HEK293 (cell line): ENCODE results near the gene EIF5A.

Source experiments
- CTCF ChIA-PET: fragments of 350-600 bp; formaldehyde crosslinking; extraction: SDS; loops from one replicate; lab custom pipeline; 2021; ENCODE audit warnings: antibody characterized with exemption; lab: Yijun Ruan, JAX
- POLR2A ChIA-PET: fragments of 300-600 bp; formaldehyde crosslinking; extraction: SDS; loops from one replicate; lab custom pipeline; 2020; ENCODE audit warnings: antibody characterized with exemption, inconsistent platforms; lab: Yijun Ruan, JAX
- H3K27ac ChIP-seq: fragments of 200-500 bp; sonication (Bioruptor generic); 2 replicates; pipeline ENCODE4 v1.5.1; 2014; ENCODE audit warnings: low read depth, low read length, control low read depth, inconsistent platforms; ENCODE audit errors: extremely low read depth
- H3K36me3 ChIP-seq, 2 experiments: fragments of 200-500 bp in 1 of 2; sonication (Bioruptor generic) in 1 of 2; 1 replicate in 1 of 2; 2 replicates in 1 of 2; pipeline ENCODE4 v1.5.1; 2014 to 2017; ENCODE audit warnings: inconsistent platforms in 2 of 2, low read length in 2 of 2; ENCODE audit not compliant: control insufficient read depth in 2 of 2, insufficient read depth in 1 of 2
- H3K4me1 ChIP-seq: fragments of 200-500 bp; sonication (Bioruptor generic); 2 replicates; pipeline ENCODE4 v1.5.1; 2014; ENCODE audit warnings: mild to moderate bottlenecking, low read length, inconsistent platforms; ENCODE audit not compliant: control insufficient read depth, insufficient read depth
- H3K4me3 ChIP-seq: 2 replicates; pipeline ENCODE4 v1.5.1; 2011; ENCODE audit warnings: low read depth, mild to moderate bottlenecking, control low read depth, low read length, moderate library complexity
- H3K9me3 ChIP-seq: fragments of 200-500 bp; sonication (Bioruptor generic); 2 replicates; pipeline ENCODE4 v1.5.1; 2014; ENCODE audit warnings: low read depth, low read length, inconsistent platforms; ENCODE audit not compliant: control insufficient read depth, insufficient read depth
- FEZF1 ChIP-seq: fragments of 450-650 bp; formaldehyde crosslinking; IDR thresholded peaks from 2 replicates; pipeline ENCODE4 v1.5.1; 2016; ENCODE audit warnings: missing biosample characterization, missing genetic modification characterization
- IKZF3 ChIP-seq: fragments of 450-650 bp; IDR thresholded peaks from 2 replicates; pipeline ENCODE4 v1.5.0; 2018; ENCODE audit warnings: missing biosample characterization, mild to moderate bottlenecking, missing genetic modification characterization, moderate library complexity
- MEIS1 ChIP-seq: sonication (generic); formaldehyde crosslinking; IDR thresholded peaks from 2 replicates; pipeline ENCODE4 v1.8.1; 2022; ENCODE audit warnings: missing genetic modification reagents, mild to moderate bottlenecking, borderline replicate concordance
- PATZ1 ChIP-seq: fragments of 450-650 bp; formaldehyde crosslinking; IDR thresholded peaks from 2 replicates; pipeline ENCODE4 v1.5.1; 2016; ENCODE audit warnings: missing biosample characterization, missing genetic modification characterization
- PRDM1 ChIP-seq: fragments of 450-650 bp; formaldehyde crosslinking; IDR thresholded peaks from 2 replicates; pipeline ENCODE4; 2016; ENCODE audit warnings: missing biosample characterization, missing genetic modification characterization
- PRDM10 ChIP-seq: fragments of 450-650 bp; formaldehyde crosslinking; IDR thresholded peaks from 2 replicates; pipeline ENCODE4 v1.5.1; 2016; ENCODE audit warnings: missing biosample characterization, missing genetic modification characterization
- SCRT2 ChIP-seq: fragments of 450-650 bp; formaldehyde crosslinking; IDR thresholded peaks from 2 replicates; pipeline ENCODE4 v1.5.1; 2016; ENCODE audit warnings: missing biosample characterization, missing genetic modification characterization
- SP2 ChIP-seq: fragments of 450-650 bp; formaldehyde crosslinking; IDR thresholded peaks from 2 replicates; pipeline ENCODE4 v1.5.1; 2016; ENCODE audit warnings: missing biosample characterization, missing genetic modification characterization
- SP3 ChIP-seq: fragments of 450-650 bp; formaldehyde crosslinking; IDR thresholded peaks from 2 replicates; pipeline ENCODE4 v1.5.1; 2016; ENCODE audit warnings: missing biosample characterization, missing genetic modification characterization
- SP7 ChIP-seq: fragments of 450-650 bp; formaldehyde crosslinking; IDR thresholded peaks from 2 replicates; pipeline ENCODE4 v1.5.1; 2016; ENCODE audit warnings: missing biosample characterization, missing genetic modification characterization
- ZFP41 ChIP-seq: fragments of 450-650 bp; formaldehyde crosslinking; IDR thresholded peaks from 2 replicates; pipeline ENCODE4 v1.5.1; 2016; ENCODE audit warnings: missing biosample characterization, missing genetic modification characterization, borderline replicate concordance
- ZNF138 ChIP-seq: fragments of 450-650 bp; formaldehyde crosslinking; IDR thresholded peaks from 2 replicates; pipeline ENCODE4 v1.5.1; 2016; ENCODE audit warnings: missing biosample characterization, missing genetic modification characterization, borderline replicate concordance
- ZNF274 ChIP-seq, 2 experiments: fragments of 200-500 bp in 1 of 2; fragments of 450-650 bp in 1 of 2; sonication (Bioruptor generic) in 1 of 2; formaldehyde crosslinking in 1 of 2; IDR thresholded peaks; 2 replicates each; pipeline versions ENCODE4 v1.5.1 to v1.6.1; 2014 to 2016; ENCODE audit warnings: borderline replicate concordance in 1 of 2, inconsistent platforms in 1 of 2, low read length in 1 of 2, missing biosample characterization in 1 of 2, missing genetic modification characterization in 1 of 2
- ZNF324 ChIP-seq: fragments of 450-650 bp; formaldehyde crosslinking; IDR thresholded peaks from 2 replicates; pipeline ENCODE4 v1.5.1; 2016; ENCODE audit warnings: missing biosample characterization, missing genetic modification characterization
- ZNF335 ChIP-seq: fragments of 450-650 bp; formaldehyde crosslinking; conservative IDR thresholded peaks from 2 replicates; pipeline ENCODE4 v1.5.1; 2016; ENCODE audit warnings: missing biosample characterization, missing genetic modification characterization
- ZNF354C ChIP-seq: fragments of 450-650 bp; formaldehyde crosslinking; IDR thresholded peaks from 2 replicates; pipeline ENCODE4 v1.5.1; 2016; ENCODE audit warnings: missing biosample characterization, missing genetic modification characterization, low read depth, borderline replicate concordance
- ZNF366 ChIP-seq: fragments of 450-650 bp; formaldehyde crosslinking; conservative IDR thresholded peaks from 2 replicates; pipeline ENCODE4 v1.5.1; 2016; ENCODE audit warnings: missing biosample characterization, missing genetic modification characterization
- ZNF394 ChIP-seq: fragments of 450-650 bp; formaldehyde crosslinking; IDR thresholded peaks from 2 replicates; pipeline ENCODE4 v1.5.1; 2016; ENCODE audit warnings: missing biosample characterization, missing genetic modification characterization, mild to moderate bottlenecking, moderate library complexity, borderline replicate concordance
- ZNF416 ChIP-seq: fragments of 450-650 bp; formaldehyde crosslinking; IDR thresholded peaks from 2 replicates; pipeline ENCODE4 v1.5.1; 2016; ENCODE audit warnings: missing biosample characterization, missing genetic modification characterization
- ZNF692 ChIP-seq: fragments of 450-650 bp; formaldehyde crosslinking; IDR thresholded peaks from 2 replicates; pipeline ENCODE4 v1.5.1; 2016; ENCODE audit warnings: missing biosample characterization, missing genetic modification characterization
- ZNF76 ChIP-seq: fragments of 450-650 bp; formaldehyde crosslinking; IDR thresholded peaks from 2 replicates; pipeline ENCODE4; 2016; ENCODE audit warnings: low read depth, missing biosample characterization, missing genetic modification characterization, borderline replicate concordance
- ZNF785 ChIP-seq: fragments of 450-650 bp; formaldehyde crosslinking; IDR thresholded peaks from 2 replicates; pipeline ENCODE4 v1.5.1; 2016; ENCODE audit warnings: missing biosample characterization, missing genetic modification characterization
- ZNF843 ChIP-seq: fragments of 450-650 bp; formaldehyde crosslinking; IDR thresholded peaks from 2 replicates; pipeline ENCODE4 v1.5.1; 2016; ENCODE audit warnings: missing biosample characterization, missing genetic modification characterization
- TF ChIP-seq, protein P1 (sequence below): sonication (generic); formaldehyde crosslinking; IDR thresholded peaks from 2 replicates; pipeline ENCODE4 v1.8.1; 2022; ENCODE audit warnings: mild to moderate bottlenecking, moderate library complexity, missing genetic modification reagents
- TF ChIP-seq, protein P2 (sequence below): fragments of 450-650 bp; formaldehyde crosslinking; IDR thresholded peaks from 2 replicates; pipeline ENCODE4 v1.5.1; 2016; ENCODE audit warnings: missing biosample characterization, missing genetic modification characterization
- TF ChIP-seq, protein P3 (sequence below): fragments of 450-650 bp; formaldehyde crosslinking; IDR thresholded peaks from 2 replicates; pipeline ENCODE4 v1.5.1; 2017; ENCODE audit warnings: missing biosample characterization, missing genetic modification characterization

The EIF5A gene

GRCh38 chr17:7308625-7309433 lies 1.4 kb downstream of the EIF5A start:
- POLR2A ChIA-PET, result interaction anchor here (0.6 to 3.9 kb wide), 11 partner anchors 9 to 380 kb away, joined by 3 to 36 read pairs (median 4); partner anchors contain the start of genes DVL2, NEURL4, SLC16A13 and SLC2A4
- CTCF ChIA-PET, result interaction anchor here (0.5 to 1.7 kb wide), 4 partner anchors 39 to 608 kb away, joined by 3 to 5 read pairs (median 4); no protein-coding TSS in a partner anchor
- Histone ChIP-seq H3K4me1 (peaks cover 19% of the 10 kb centered on the region), H3K27ac (peak overlapping the region; percentile 99), H3K36me3 (peaks cover 35 to 47% of the 10 kb centered on the region in 2 experiments), H3K4me3 (peak overlapping the region; percentile 80), H3K9me3 (no peaks in the 10 kb centered on the region)
- TF ChIP-seq IKZF3 (tag by site-specific recombination) (no peak; the same call in none of the 2 replicates), ZNF366 (tag by site-specific recombination) (peak; percentile 57), ZNF785 (tag by site-specific recombination) (no peak), ZNF138 (tag by site-specific recombination) (no peak), ZNF335 (tag by site-specific recombination) (peak; percentile 83), ZNF324 (tag by site-specific recombination) (no peak), ZNF692 (no peak), ZNF274 (IDR thresholded peaks at IDR 0.05; ENCODE audit: low read length) (no peak), ZNF274 (tag by site-specific recombination; IDR thresholded peaks at IDR 0.05; ENCODE audit: borderline replicate concordance) (no peak), ZNF354C (tag by site-specific recombination) (no peak), ZNF416 (tag by site-specific recombination) (no peak), ZNF394 (tag by site-specific recombination) (0 out of 2 replicates have a peak, but pooled peaks have one; percentile 38), ZFP41 (tag by site-specific recombination) (no peak), MEIS1 (CRISPR knock-in tag) (no peak), SP7 (tag by site-specific recombination) (peak; percentile 95), SP2 (tag by site-specific recombination) (peak; percentile 74), ZNF76 (tag by site-specific recombination) (peak; percentile 88), ZNF843 (tag by site-specific recombination) (no peak), PRDM10 (tag by site-specific recombination) (peak; percentile 99), FEZF1 (tag by site-specific recombination) (peak; percentile 50; the same call in 1 of the 2 replicates), SP3 (tag by site-specific recombination) (peak; percentile 86), SCRT2 (tag by site-specific recombination) (peak; percentile 89), PATZ1 (tag by site-specific recombination) (peak; percentile 58; the same call in 1 of the 2 replicates), PRDM1 (tag by site-specific recombination) (peak; percentile 98)
- TF ChIP-seq, protein P1, sequence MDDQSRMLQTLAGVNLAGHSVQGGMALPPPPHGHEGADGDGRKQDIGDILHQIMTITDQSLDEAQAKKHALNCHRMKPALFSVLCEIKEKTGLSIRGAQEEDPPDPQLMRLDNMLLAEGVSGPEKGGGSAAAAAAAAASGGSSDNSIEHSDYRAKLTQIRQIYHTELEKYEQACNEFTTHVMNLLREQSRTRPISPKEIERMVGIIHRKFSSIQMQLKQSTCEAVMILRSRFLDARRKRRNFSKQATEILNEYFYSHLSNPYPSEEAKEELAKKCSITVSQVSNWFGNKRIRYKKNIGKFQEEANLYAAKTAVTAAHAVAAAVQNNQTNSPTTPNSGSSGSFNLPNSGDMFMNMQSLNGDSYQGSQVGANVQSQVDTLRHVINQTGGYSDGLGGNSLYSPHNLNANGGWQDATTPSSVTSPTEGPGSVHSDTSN, result 0 out of 2 replicates have a peak, but pooled peaks have one; percentile 17
- TF ChIP-seq, protein P2, sequence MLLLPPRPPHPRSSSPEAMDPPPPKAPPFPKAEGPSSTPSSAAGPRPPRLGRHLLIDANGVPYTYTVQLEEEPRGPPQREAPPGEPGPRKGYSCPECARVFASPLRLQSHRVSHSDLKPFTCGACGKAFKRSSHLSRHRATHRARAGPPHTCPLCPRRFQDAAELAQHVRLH (tag by site-specific recombination), result no peak
- TF ChIP-seq, protein P3, sequence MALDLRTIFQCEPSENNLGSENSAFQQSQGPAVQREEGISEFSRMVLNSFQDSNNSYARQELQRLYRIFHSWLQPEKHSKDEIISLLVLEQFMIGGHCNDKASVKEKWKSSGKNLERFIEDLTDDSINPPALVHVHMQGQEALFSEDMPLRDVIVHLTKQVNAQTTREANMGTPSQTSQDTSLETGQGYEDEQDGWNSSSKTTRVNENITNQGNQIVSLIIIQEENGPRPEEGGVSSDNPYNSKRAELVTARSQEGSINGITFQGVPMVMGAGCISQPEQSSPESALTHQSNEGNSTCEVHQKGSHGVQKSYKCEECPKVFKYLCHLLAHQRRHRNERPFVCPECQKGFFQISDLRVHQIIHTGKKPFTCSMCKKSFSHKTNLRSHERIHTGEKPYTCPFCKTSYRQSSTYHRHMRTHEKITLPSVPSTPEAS (tag by site-specific recombination), result no peak
